ENCODE results near the gene PGAP1.

- TF ChIP-seq CEBPB (IDR thresholded peaks at IDR 0.05) (no peak), NFIC (IDR thresholded peaks at IDR 0.05) (no peak)
These were observed 81.1 kb downstream of the PGAP1 start for GRCh38 chr2:196845371-196845770.

Measured in Ishikawa (cell line).